KMS-11 (cell line): ENCODE results near the gene GALE.
"Not testable (repeated sequence)": the region's sequence is repeated elsewhere in the genome, so short reads cannot be mapped to it uniquely, and the experiment has no call there.

Source experiments
- H2AFZ ChIP-seq: fragments of 200-600 bp; sonication (generic); 2 replicates; pipeline ENCODE4 v1.6.1; 2016; ENCODE audit warnings: antibody characterized with exemption, mixed run types, low read depth
- H3K27ac ChIP-seq: fragments of 200-600 bp; sonication (generic); 2 replicates; pipeline ENCODE4 v1.6.1; 2016; ENCODE audit warnings: mild to moderate bottlenecking, mixed run types
- H3K27me3 ChIP-seq: fragments of 200-600 bp; sonication (generic); 2 replicates; pipeline ENCODE4 v1.6.1; 2017; ENCODE audit warnings: mild to moderate bottlenecking, low read depth, mixed run types, moderate library complexity; ENCODE audit not compliant: insufficient read depth
- H3K36me3 ChIP-seq: fragments of 200-600 bp; sonication (generic); 2 replicates; pipeline ENCODE4 v1.6.1; 2017; ENCODE audit warnings: mild to moderate bottlenecking, mixed run types; ENCODE audit not compliant: insufficient read depth
- H3K4me1 ChIP-seq: fragments of 200-600 bp; sonication (generic); 2 replicates; pipeline ENCODE4 v1.6.1; 2016; ENCODE audit warnings: mild to moderate bottlenecking, low read depth, mixed run types; ENCODE audit not compliant: poor library complexity, severe bottlenecking
- H3K4me2 ChIP-seq: fragments of 200-600 bp; sonication (generic); 2 replicates; pipeline ENCODE4 v1.7.0; 2016; ENCODE audit warnings: mild to moderate bottlenecking, mixed run types
- H3K4me3 ChIP-seq: fragments of 200-600 bp; sonication (generic); IDR thresholded peaks from 2 replicates; pipeline ENCODE4 v1.6.1; 2017; ENCODE audit warnings: low read depth, low read length, mixed read lengths; ENCODE audit not compliant: insufficient read depth
- H3K79me2 ChIP-seq: fragments of 200-600 bp; sonication (generic); 2 replicates; pipeline ENCODE4 v1.6.1; 2016; ENCODE audit warnings: low read depth, mixed run types; ENCODE audit not compliant: insufficient read depth
- H3K9ac ChIP-seq: fragments of 200-600 bp; sonication (generic); 2 replicates; pipeline ENCODE4 v1.6.1; 2016; ENCODE audit warnings: mild to moderate bottlenecking, mixed run types
- H4K20me1 ChIP-seq: fragments of 200-600 bp; sonication (generic); 2 replicates; pipeline ENCODE4 v1.6.1; 2016; ENCODE audit warnings: mild to moderate bottlenecking, mixed run types; ENCODE audit not compliant: insufficient read depth
- CTCF ChIP-seq: fragments of 200-600 bp; sonication (generic); conservative IDR thresholded peaks from 2 replicates; pipeline ENCODE4 v1.6.1; 2017; ENCODE audit warnings: low read depth, mild to moderate bottlenecking, antibody characterized with exemption, low read length, moderate library complexity, mixed read lengths

The GALE gene

GRCh38 chr1:23798662-23799142 is 1.9 kb downstream of the GALE start:
- Histone ChIP-seq H3K4me2 (no peak overlapping the region), H3K27ac (no peak overlapping the region), H3K79me2 (no peaks in the 10 kb centered on the region), H3K36me3 (no peaks in the 10 kb centered on the region), H3K9ac (no peak overlapping the region), H3K4me3 (no peak overlapping the region), H4K20me1 (no peaks in the 10 kb centered on the region), H2AFZ (no peak overlapping the region), H3K4me1 (peaks cover 7% of the 10 kb centered on the region), H3K27me3 (no peaks in the 10 kb centered on the region)
- TF ChIP-seq CTCF: no peak

- H3K9ac ChIP-seq: no peak overlapping the region
- H3K4me2 ChIP-seq: no peak overlapping the region
- H3K27ac ChIP-seq: no peak overlapping the region
- no peak overlapping the region for H3K4me3 ChIP-seq
- H3K4me1 ChIP-seq: peaks cover 11% of the 10 kb centered on the region
- H4K20me1 ChIP-seq: no peaks in the 10 kb centered on the region
- H2AFZ ChIP-seq: no peak overlapping the region
- H3K79me2 ChIP-seq: peaks cover 5% of the 10 kb centered on the region; the same call in 1 of the 2 replicates
- H3K27me3 ChIP-seq: no peaks in the 10 kb centered on the region
- TF ChIP-seq CTCF: no peak
- H3K36me3 ChIP-seq: no peaks in the 10 kb centered on the region
These were observed 2.8 kb downstream of the GALE start for GRCh38 chr1:23797478-23798448.

- Histone ChIP-seq H3K4me2 (no peak overlapping the region), H4K20me1 (no peaks in the 10 kb centered on the region), H3K27ac (no peak overlapping the region), H3K4me3 (no peak overlapping the region), H3K27me3 (no peaks in the 10 kb centered on the region), H3K9ac (no peak overlapping the region), H2AFZ (no peak overlapping the region), H3K79me2 (peaks cover 13% of the 10 kb centered on the region; the same call in 1 of the 2 replicates), H3K36me3 (no peaks in the 10 kb centered on the region), H3K4me1 (peaks cover 14% of the 10 kb centered on the region)
- no peak for TF ChIP-seq CTCF
These were observed 3.9 kb downstream of the GALE start for GRCh38 chr1:23796466-23797271.

- Histone ChIP-seq H2AFZ (no peak overlapping the region), H4K20me1 (no peaks in the 10 kb centered on the region), H3K4me2 (no peak overlapping the region), H3K36me3 (no peaks in the 10 kb centered on the region), H3K9ac (no peak overlapping the region), H3K4me3 (no peak overlapping the region), H3K79me2 (peaks cover 20% of the 10 kb centered on the region; the same call in 1 of the 2 replicates), H3K27ac (no peak overlapping the region), H3K27me3 (no peaks in the 10 kb centered on the region), H3K4me1 (peaks cover 14% of the 10 kb centered on the region)
- TF ChIP-seq CTCF: no peak
These were observed 4.7 kb downstream of the GALE start for GRCh38 chr1:23795676-23796465.

GRCh38 chr1:23794732-23795182 is 5.8 kb downstream of the GALE start:
- not testable (repeated sequence) for H3K4me3 ChIP-seq, H3K27me3 ChIP-seq, H4K20me1 ChIP-seq, H3K27ac ChIP-seq, H2AFZ ChIP-seq, H3K36me3 ChIP-seq, H3K9ac ChIP-seq, H3K4me2 ChIP-seq
- peaks cover 20% of the 10 kb centered on the region for H3K4me1 ChIP-seq
- peaks cover 20% of the 10 kb centered on the region; the same call in 1 of the 2 replicates for H3K79me2 ChIP-seq
